Upper lobe of right lung (tissue), 1 donor: ENCODE measurements around the gene NOTUM. TPM values are rescaled to one million over a fixed set of nuclear protein-coding genes. Genes with fewer than 3 reads are reported as not detected.

ENCODE experiments used
- ATAC-seq: fragments of 200-7000 bp; cut with Tn5 transposase; one replicate; pipeline ENCODE4 v1.9.1; 2020; ENCODE audit warnings: mild to moderate bottlenecking, moderate library complexity
- DNase-seq: peaks from one replicate; pipeline ENCODE4 v3.0.0-alpha.2; 2020
- H3K27ac ChIP-seq: fragments of 200-600 bp; one replicate; pipeline ENCODE4 v1.8.0; 2022
- H3K27me3 ChIP-seq: fragments of 200-600 bp; one replicate; pipeline ENCODE4 v1.8.0; 2022; ENCODE audit warnings: mild to moderate bottlenecking
- H3K36me3 ChIP-seq: fragments of 200-600 bp; one replicate; pipeline ENCODE4 v1.8.0; 2022
- H3K4me1 ChIP-seq: fragments of 200-600 bp; one replicate; pipeline ENCODE4 v1.8.0; 2022
- H3K4me3 ChIP-seq: fragments of 200-600 bp; one replicate; pipeline ENCODE4 v1.8.0; 2022; ENCODE audit warnings: mild to moderate bottlenecking
- H3K9me3 ChIP-seq: fragments of 200-600 bp; one replicate; pipeline ENCODE4 v1.8.0; 2022
- CTCF ChIP-seq: fragments of 200-600 bp; IDR thresholded peaks from one replicate; pipeline ENCODE4 v1.8.0; 2022; ENCODE audit warnings: antibody characterized with exemption
- intact Hi-C: fragments of 100-400 bp; cut with DNase I; formaldehyde crosslinking; loops from one replicate; pipeline ENCODE4 v1.11.0; 2022
- total RNA-seq: library from RNA; stranded (reverse); fragmentation: NEBNext Ultra II Directional; extraction: Animal tissue kit (Norgen Biotek cat#: 25700); gene quantifications from one replicate; pipeline ENCODE4 v1.2.1, GENCODE V29; 2021
- donor health status: DM: no; HTN: yes; CAD: no; lungs with severe emphysema.

The NOTUM gene
- total RNA-seq, 1 donor from 2014 or later: 6.1 TPM

DNA sequence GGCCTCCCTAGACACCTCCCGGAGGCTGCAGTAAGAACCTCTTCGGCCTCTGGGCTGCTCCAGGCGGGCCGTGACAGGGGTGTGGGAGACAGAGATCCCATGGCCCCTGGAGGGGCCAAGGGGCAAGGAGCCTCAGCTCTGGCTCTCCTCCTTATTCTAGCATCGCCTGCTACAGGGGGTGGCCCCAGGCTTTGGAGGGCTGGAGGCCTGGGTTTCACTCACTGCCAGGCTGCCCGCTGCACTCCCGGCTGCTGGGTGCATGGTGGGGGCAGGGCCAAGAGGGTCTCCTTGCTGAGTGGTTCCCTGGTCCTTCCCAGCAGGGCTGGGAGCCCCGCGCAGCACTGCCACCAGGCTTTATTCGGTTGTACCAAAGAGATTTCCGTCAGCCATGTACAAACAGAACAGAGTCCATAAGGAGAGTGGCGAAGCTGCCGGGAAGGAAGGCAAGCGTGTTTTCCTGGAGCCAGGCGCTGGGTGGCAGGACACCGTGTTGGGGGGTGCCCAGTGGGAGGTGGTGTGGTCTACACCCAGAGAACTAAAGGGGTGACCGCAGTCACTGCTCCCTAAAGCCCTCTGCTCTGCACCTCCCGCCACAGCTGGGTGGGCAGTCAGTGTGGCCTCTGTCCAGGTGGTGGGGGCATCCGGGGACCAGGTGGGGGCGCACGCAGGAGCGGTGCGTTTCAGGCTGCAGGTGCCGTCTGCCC, 56.9 kb downstream of the NOTUM start:
- Histone ChIP-seq H3K27me3 (no peaks in the 10 kb centered on the region), H3K4me1 (peaks cover 5% of the 10 kb centered on the region), H3K9me3 (no peaks in the 10 kb centered on the region), H3K27ac (no peak overlapping the region), H3K4me3 (no peak overlapping the region), H3K36me3 (peaks cover 27% of the 10 kb centered on the region)
- ATAC-seq (no peak), DNase-seq (no peak)
- intact Hi-C loops: no loop called here
- TF ChIP-seq CTCF: no peak

- Histone ChIP-seq H3K4me3 (no peak overlapping the region), H3K36me3 (peaks cover 33% of the 10 kb centered on the region)
These were observed 57.6 kb downstream of the NOTUM start for GRCh38 chr17:81903415-81903831.

DNA sequence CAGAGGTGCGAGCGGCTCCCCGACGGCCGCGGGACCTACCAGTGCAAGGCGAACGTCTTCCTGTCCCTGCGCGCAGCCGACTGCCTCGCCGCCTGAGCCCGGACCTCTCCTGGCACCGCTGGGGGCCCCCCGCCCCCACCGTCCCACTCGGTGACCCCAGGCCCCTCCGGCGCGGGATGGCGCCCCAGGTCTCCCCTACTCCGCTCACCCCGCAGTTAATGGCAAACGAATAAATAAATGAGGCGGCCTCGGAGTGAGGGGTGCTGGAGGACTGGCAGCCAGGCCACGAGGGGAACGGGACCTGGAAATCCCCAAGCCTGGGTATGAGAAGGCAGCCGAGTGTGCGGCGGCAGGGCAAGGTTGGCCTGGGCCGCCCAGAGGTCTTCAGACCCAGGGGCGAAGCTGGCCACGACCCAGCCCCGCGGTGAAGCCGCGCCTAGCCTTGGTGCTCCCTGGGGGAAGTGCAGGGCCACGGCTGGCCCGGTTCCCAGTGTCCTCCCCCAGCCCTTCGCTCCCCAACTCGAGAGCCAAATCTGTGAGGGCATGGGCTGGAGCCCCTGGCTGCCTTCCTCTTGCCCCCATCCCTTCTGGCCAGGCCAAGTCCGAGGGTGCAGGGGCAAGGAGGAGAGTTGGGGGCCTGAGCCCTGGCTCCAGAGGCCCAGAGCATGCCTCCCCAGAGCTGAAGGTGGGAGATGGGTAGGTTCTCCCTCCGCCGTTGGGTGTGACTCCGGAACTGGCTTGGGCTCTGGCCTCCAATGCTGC, 58.2 kb downstream of the NOTUM start:
- no peak for ATAC-seq
- peaks cover 39% of the 10 kb centered on the region for H3K36me3 ChIP-seq
- H3K4me1 ChIP-seq: peaks cover 5% of the 10 kb centered on the region
- intact Hi-C loops: no loop called here
- no peaks in the 10 kb centered on the region for H3K27me3 ChIP-seq
- no peaks in the 10 kb centered on the region for H3K9me3 ChIP-seq
- no peak overlapping the region for H3K27ac ChIP-seq
- peak; percentile 64 for DNase-seq
- no peak for TF ChIP-seq CTCF
- H3K4me3 ChIP-seq: peak overlapping the region; percentile 33

More at GRCh38 chr17:81903415-81903831, 57.6 kb downstream of the NOTUM start:
- no peak for ATAC-seq
- intact Hi-C loops: no loop called here
- TF ChIP-seq CTCF: no peak
- no peaks in the 10 kb centered on the region for H3K9me3 ChIP-seq
- H3K27ac ChIP-seq: no peak overlapping the region
- peaks cover 5% of the 10 kb centered on the region for H3K4me1 ChIP-seq
- peak; percentile 58 for DNase-seq
- no peaks in the 10 kb centered on the region for H3K27me3 ChIP-seq

Other genes starting within 250 kb of the NOTUM start
- gene SLC25A10, start 248.9 kb downstream of the NOTUM start, total RNA-seq: 6.3 TPM
- not detected for gene GCGR, start 157.0 kb downstream of the NOTUM start, total RNA-seq
- gene MCRIP1, start 127.9 kb downstream of the NOTUM start, total RNA-seq: 72.8 TPM
- gene PPP1R27, start 126.1 kb downstream of the NOTUM start, total RNA-seq: not detected
- 462 TPM for gene P4HB, start 100.7 kb downstream of the NOTUM start, total RNA-seq
- gene ARHGDIA, start 89.8 kb downstream of the NOTUM start, total RNA-seq: 386 TPM
- gene ALYREF, start 69.6 kb downstream of the NOTUM start, total RNA-seq: 39.4 TPM
- gene ANAPC11, start 69.5 kb downstream of the NOTUM start, total RNA-seq: 91.0 TPM
- 0.55 TPM for gene NPB, start 58.9 kb downstream of the NOTUM start, total RNA-seq
- gene PCYT2, start 49.8 kb downstream of the NOTUM start, total RNA-seq: 46.1 TPM
- 27.5 TPM for gene SIRT7, start 43.0 kb downstream of the NOTUM start, total RNA-seq
- 35.9 TPM for gene MAFG, start 33.5 kb downstream of the NOTUM start, total RNA-seq
- gene PYCR1, start 23.9 kb downstream of the NOTUM start, total RNA-seq: 19.0 TPM
- not detected for gene MYADML2, start 14.0 kb downstream of the NOTUM start, total RNA-seq
- 50.3 TPM for gene ASPSCR1, start 16.4 kb upstream of the NOTUM start, total RNA-seq
- gene CENPX, start 61.7 kb upstream of the NOTUM start, total RNA-seq: 40.2 TPM
- 12.2 TPM for gene LRRC45, start 62.1 kb upstream of the NOTUM start, total RNA-seq
- gene RAC3, start 70.5 kb upstream of the NOTUM start, total RNA-seq: 3.4 TPM
- 143 TPM for gene DCXR, start 76.5 kb upstream of the NOTUM start, total RNA-seq
- gene RFNG, start 90.6 kb upstream of the NOTUM start, total RNA-seq: 38.5 TPM
- 78.0 TPM for gene GPS1, start 90.7 kb upstream of the NOTUM start, total RNA-seq
- gene DUS1L, start 104.6 kb upstream of the NOTUM start, total RNA-seq: 82.4 TPM
- gene FASN, start 137.0 kb upstream of the NOTUM start, total RNA-seq: 432 TPM